H9 (cell line): ENCODE data around the gene DLG2. TPM values are rescaled to one million over a fixed set of nuclear protein-coding genes. Genes with fewer than 3 reads are reported as not detected.

Source experiments
- DNase-seq: peaks from one replicate; pipeline ENCODE4 v3.0.0-alpha.2; 2017
- H2AFZ ChIP-seq: one replicate; pipeline ENCODE4 v1.6.1; 2013; ENCODE audit warnings: mild to moderate bottlenecking, low read length, control low read depth, moderate library complexity
- H2AK5ac ChIP-seq: 2 replicates; pipeline ENCODE4 v1.6.1; 2013; ENCODE audit warnings: low read length, control low read depth, mixed read lengths; ENCODE audit not compliant: insufficient read length
- H2BK120ac ChIP-seq: one replicate; pipeline ENCODE4 v1.6.1; 2013; ENCODE audit warnings: low read depth, mild to moderate bottlenecking, low read length, control low read depth, inconsistent platforms; ENCODE audit not compliant: poor library complexity, severe bottlenecking
- H2BK12ac ChIP-seq: 2 replicates; pipeline ENCODE4 v1.6.1; 2013; ENCODE audit warnings: low read length, control low read depth, mixed read lengths, low read depth; ENCODE audit not compliant: insufficient read length
- H2BK15ac ChIP-seq: 2 replicates; pipeline ENCODE4 v1.6.1; 2013; ENCODE audit warnings: low read depth, low read length, control low read depth
- H2BK20ac ChIP-seq: one replicate; pipeline ENCODE4 v1.6.1; 2013; ENCODE audit warnings: low read depth, mild to moderate bottlenecking, low read length, control low read depth, inconsistent platforms; ENCODE audit not compliant: poor library complexity, severe bottlenecking
- H2BK5ac ChIP-seq: 2 replicates; pipeline ENCODE4 v1.6.1; 2013; ENCODE audit warnings: low read length, control low read depth, mixed read lengths; ENCODE audit not compliant: insufficient read length
- H3K14ac ChIP-seq: 2 replicates; pipeline ENCODE4 v1.6.1; 2013; ENCODE audit warnings: low read length, control low read depth; ENCODE audit not compliant: insufficient read depth
- H3K18ac ChIP-seq: 2 replicates; pipeline ENCODE4 v1.6.1; 2013; ENCODE audit warnings: low read depth, mild to moderate bottlenecking, mixed read lengths, low read length, control low read depth; ENCODE audit not compliant: insufficient read length
- H3K23ac ChIP-seq: 2 replicates; pipeline ENCODE4 v1.6.1; 2013; ENCODE audit warnings: low read length, control low read depth, mixed read lengths, low read depth; ENCODE audit not compliant: insufficient read length
- H3K23me2 ChIP-seq: 2 replicates; pipeline ENCODE4 v1.6.1; 2013; ENCODE audit warnings: low read depth, mild to moderate bottlenecking, mixed read lengths, low read length, control low read depth; ENCODE audit not compliant: insufficient read length, poor library complexity, severe bottlenecking
- H3K27ac ChIP-seq: 2 replicates; pipeline ENCODE4 v1.5.1; 2013; ENCODE audit warnings: low read length, control low read depth, mixed read lengths, low read depth; ENCODE audit not compliant: insufficient read length
- H3K27me3 ChIP-seq: 2 replicates; pipeline ENCODE4 v1.6.1; 2013; ENCODE audit warnings: low read length, control low read depth, inconsistent platforms; ENCODE audit not compliant: insufficient read depth
- H3K4ac ChIP-seq: 2 replicates; pipeline ENCODE4 v1.6.1; 2013; ENCODE audit warnings: low read depth, mild to moderate bottlenecking, control low read depth, inconsistent platforms, low read length, moderate library complexity
- H3K4me1 ChIP-seq: 2 replicates; pipeline ENCODE4 v1.6.1; 2013; ENCODE audit warnings: low read length, control low read depth, inconsistent platforms; ENCODE audit not compliant: insufficient read depth
- H3K4me2 ChIP-seq: 2 replicates; pipeline ENCODE4 v1.6.1; 2013; ENCODE audit warnings: low read length, control low read depth, mixed read lengths; ENCODE audit not compliant: insufficient read length, insufficient read depth
- H3K56ac ChIP-seq: 2 replicates; pipeline ENCODE4 v1.6.1; 2013; ENCODE audit warnings: low read depth, mild to moderate bottlenecking, mixed read lengths, low read length, control low read depth; ENCODE audit not compliant: insufficient read length
- H3K79me1 ChIP-seq: 2 replicates; pipeline ENCODE4 v1.6.1; 2013; ENCODE audit warnings: low read depth, mild to moderate bottlenecking, moderate library complexity, low read length, control low read depth, inconsistent platforms; ENCODE audit not compliant: insufficient read depth, poor library complexity, severe bottlenecking
- H3K79me2 ChIP-seq: 2 replicates; pipeline ENCODE4 v1.6.1; 2013; ENCODE audit warnings: low read length, control low read depth, inconsistent platforms; ENCODE audit not compliant: insufficient read depth
- H3K9ac ChIP-seq: 2 replicates; pipeline ENCODE4 v1.6.1; 2013; ENCODE audit warnings: low read length, control low read depth, mixed read lengths; ENCODE audit not compliant: insufficient read length; ENCODE audit errors: extremely low read depth
- H3K9me3 ChIP-seq: one replicate; pipeline ENCODE4 v1.6.1; 2013; ENCODE audit warnings: low read depth, low read length, inconsistent platforms; ENCODE audit not compliant: control insufficient read depth
- H3T11ph ChIP-seq: one replicate; pipeline ENCODE4 v1.6.1; 2013; ENCODE audit warnings: mild to moderate bottlenecking, low read length, control low read depth, inconsistent platforms
- H4K20me1 ChIP-seq: one replicate; pipeline ENCODE4 v1.6.1; 2013; ENCODE audit not compliant: control insufficient read depth, insufficient read length, insufficient read depth
- H4K5ac ChIP-seq: 2 replicates; pipeline ENCODE4 v1.6.1; 2013; ENCODE audit warnings: low read depth, mild to moderate bottlenecking, mixed read lengths, low read length, control low read depth; ENCODE audit not compliant: insufficient read length
- H4K8ac ChIP-seq: replicated peaks from 2 replicates; pipeline ENCODE4 v1.6.1; 2013; ENCODE audit warnings: low read length, control low read depth, mixed read lengths, low read depth; ENCODE audit not compliant: insufficient read length
- H4K91ac ChIP-seq: 2 replicates; pipeline ENCODE4 v1.6.1; 2013; ENCODE audit warnings: low read depth, mild to moderate bottlenecking, moderate library complexity, mixed read lengths, low read length, control low read depth; ENCODE audit not compliant: insufficient read length
- H3K27ac Mint-ChIP-seq, 3 experiments: 2 replicates in 2 of 3; 3 replicates in 1 of 3; pipeline ENCODE4 v1.8.0; 2020 to 2021; ENCODE audit warnings: mixed read lengths in 3 of 3, mild to moderate bottlenecking in 1 of 3, moderate library complexity in 1 of 3
- H3K27me3 Mint-ChIP-seq: 2 replicates; pipeline ENCODE4 v1.8.0; 2021; ENCODE audit warnings: low read depth, mild to moderate bottlenecking, moderate library complexity, mixed read lengths
- H3K36me3 Mint-ChIP-seq, 3 experiments: 2 replicates in 2 of 3; 3 replicates in 1 of 3; pipeline ENCODE4 v1.8.0; 2020 to 2021; ENCODE audit warnings: low read depth in 3 of 3, mixed read lengths in 3 of 3; ENCODE audit not compliant: insufficient read depth in 1 of 3
- H3K4me1 Mint-ChIP-seq, 2 experiments: 2 replicates each; pipeline ENCODE4 v1.8.0; 2020; ENCODE audit warnings: mixed read lengths in 2 of 2
- H3K4me3 Mint-ChIP-seq, 2 experiments: 2 replicates in 1 of 2; 3 replicates in 1 of 2; pipeline ENCODE4 v1.8.0; 2020 to 2021; ENCODE audit warnings: mild to moderate bottlenecking in 2 of 2, mixed read lengths in 2 of 2, moderate library complexity in 1 of 2
- H3K9me3 Mint-ChIP-seq, 2 experiments: 2 replicates in 1 of 2; 3 replicates in 1 of 2; pipeline ENCODE4 v1.8.0; 2020; ENCODE audit warnings: mild to moderate bottlenecking in 2 of 2, mixed read lengths in 2 of 2, moderate library complexity in 1 of 2
- total RNA-seq: library from RNA; stranded (reverse); gene quantifications from 2 replicates; pipeline ENCODE4 v1.2.1, GENCODE V29; 2021
- TF ChIP-seq, protein P1 (sequence below): fragments of 200-600 bp; sonication (generic); conservative IDR thresholded peaks from 3 replicates; pipeline ENCODE4 v1.8.0; 2021; ENCODE audit warnings: antibody characterized with exemption, mild to moderate bottlenecking

The DLG2 gene
- total RNA-seq, 1 experiment from 2014 or later: 8.0 TPM

DNA sequence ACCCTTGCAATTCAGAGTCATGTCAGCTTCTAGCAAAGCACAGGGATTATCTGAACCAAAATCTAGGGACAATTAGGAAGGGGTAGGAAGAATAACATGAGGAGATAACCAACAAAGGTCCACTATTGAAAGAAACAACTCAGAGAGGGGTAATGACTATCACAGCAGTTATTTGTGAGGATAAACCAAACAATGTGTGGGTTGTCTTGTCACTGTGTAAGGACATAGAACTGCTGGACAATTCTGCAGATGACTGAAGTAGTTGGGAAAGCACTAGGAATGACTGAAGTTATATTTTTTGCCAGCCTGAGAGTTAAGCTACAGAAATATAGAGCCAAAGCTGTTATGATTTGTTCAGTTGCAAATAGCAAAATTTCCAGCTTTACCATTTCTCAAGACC, 1482.6 kb downstream of the DLG2 start:
- peaks cover 12 to 15% of the 10 kb centered on the region in 2 experiments for H3K4me1 Mint-ChIP-seq
- H3K27ac Mint-ChIP-seq: no peak overlapping the region
- H3K9me3 Mint-ChIP-seq: no peaks in the 10 kb centered on the region

More for the DNA sequence above, 1482.6 kb downstream of the DLG2 start:
- H3K4ac ChIP-seq: no peak overlapping the region
- DNase-seq: no peak
- H2AFZ ChIP-seq: no peak overlapping the region
- no peaks in the 10 kb centered on the region for H3K79me1 ChIP-seq
- H4K91ac ChIP-seq: no peak overlapping the region
- H3K18ac ChIP-seq: no peak overlapping the region
- H3K27me3 ChIP-seq: no peaks in the 10 kb centered on the region
- H3K9me3 ChIP-seq: no peaks in the 10 kb centered on the region
- peaks cover 4% of the 10 kb centered on the region; the same call in 1 of the 2 replicates for H3K4me1 ChIP-seq
- H2BK20ac ChIP-seq: no peak overlapping the region
- no peak overlapping the region for H3K4me2 ChIP-seq
- H3K23ac ChIP-seq: no peak overlapping the region
- no peak overlapping the region for H3K9ac ChIP-seq
- H3K14ac ChIP-seq: no peak overlapping the region
- Mint-ChIP-seq H3K4me3 (no peak overlapping the region), H3K27me3 (no peaks in the 10 kb centered on the region; the same call in 1 of the 2 replicates), H3K36me3 (no peaks in the 10 kb centered on the region)
- H3T11ph ChIP-seq: no peak overlapping the region
- no peaks in the 10 kb centered on the region for H3K79me2 ChIP-seq
- H2AK5ac ChIP-seq: no peak overlapping the region
- H4K20me1 ChIP-seq: no peaks in the 10 kb centered on the region
- no peak overlapping the region for H3K27ac ChIP-seq
- TF ChIP-seq, protein P1, sequence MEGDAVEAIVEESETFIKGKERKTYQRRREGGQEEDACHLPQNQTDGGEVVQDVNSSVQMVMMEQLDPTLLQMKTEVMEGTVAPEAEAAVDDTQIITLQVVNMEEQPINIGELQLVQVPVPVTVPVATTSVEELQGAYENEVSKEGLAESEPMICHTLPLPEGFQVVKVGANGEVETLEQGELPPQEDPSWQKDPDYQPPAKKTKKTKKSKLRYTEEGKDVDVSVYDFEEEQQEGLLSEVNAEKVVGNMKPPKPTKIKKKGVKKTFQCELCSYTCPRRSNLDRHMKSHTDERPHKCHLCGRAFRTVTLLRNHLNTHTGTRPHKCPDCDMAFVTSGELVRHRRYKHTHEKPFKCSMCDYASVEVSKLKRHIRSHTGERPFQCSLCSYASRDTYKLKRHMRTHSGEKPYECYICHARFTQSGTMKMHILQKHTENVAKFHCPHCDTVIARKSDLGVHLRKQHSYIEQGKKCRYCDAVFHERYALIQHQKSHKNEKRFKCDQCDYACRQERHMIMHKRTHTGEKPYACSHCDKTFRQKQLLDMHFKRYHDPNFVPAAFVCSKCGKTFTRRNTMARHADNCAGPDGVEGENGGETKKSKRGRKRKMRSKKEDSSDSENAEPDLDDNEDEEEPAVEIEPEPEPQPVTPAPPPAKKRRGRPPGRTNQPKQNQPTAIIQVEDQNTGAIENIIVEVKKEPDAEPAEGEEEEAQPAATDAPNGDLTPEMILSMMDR: no peak
- no peak overlapping the region for H2BK12ac ChIP-seq
- no peaks in the 10 kb centered on the region for H3K23me2 ChIP-seq
- H3K56ac ChIP-seq: no peak overlapping the region
- no peak overlapping the region for H2BK5ac ChIP-seq
- no peak overlapping the region for H4K8ac ChIP-seq
- H2BK15ac ChIP-seq: no peak overlapping the region
- no peak overlapping the region for H2BK120ac ChIP-seq
- H4K5ac ChIP-seq: no peak overlapping the region
